Measurements from ENCODE around the gene CBFA2T3.

Gene CBFA2T3

GRCh38 chr16:88856828-88857727 is 119.9 kb downstream of the CBFA2T3 start, which contains the start of the genes GALNS and TRAPPC2L:
Gene GALNS (minus strand): TSS chr16:88856947. CDS start chr16:88856877, 70 bp downstream.
Gene TRAPPC2L (plus strand): TSS chr16:88857127. CDS start chr16:88857151, 24 bp downstream.
- Histone ChIP-seq H3K4me3 (ENCODE audit: low read length) (peak within 1 kb of the TSS; percentile 99), H3K79me2 (ENCODE audit: low read length) (peaks cover 18% of the 10 kb centered on the region), H3K36me3 (replicated peaks; ENCODE audit: low read depth, low read length) (peaks cover 11% of the 10 kb centered on the region), H3K4me2 (ENCODE audit: low read length) (peak within 1 kb of the TSS; percentile 98), H3K9ac (ENCODE audit: low read length) (peak within 1 kb of the TSS; percentile 79), H3K4me1 (ENCODE audit: low read length) (peaks cover 23% of the 10 kb centered on the region), H3K9me3 (ENCODE audit: insufficient read depth, low read length) (no peaks in the 10 kb centered on the region), H3K27me3 (ENCODE audit: low read depth, low read length) (no peaks in the 10 kb centered on the region), H4K20me1 (ENCODE audit: insufficient read depth, low read length) (peaks cover 9% of the 10 kb centered on the region; the same call in 1 of the 2 replicates), H3K27ac (ENCODE audit: low read length) (peak within 1 kb of the TSS; percentile 24; the same call in 1 of the 2 replicates), H2AFZ (ENCODE audit: low read depth, low read length) (no peak within 1 kb of the TSS; the same call in 1 of the 2 replicates)
- no peak for TF ChIP-seq EZH2phosphoT487 (IDR thresholded peaks at IDR 0.05; ENCODE audit: low read depth)

- peaks cover 18% of the 10 kb centered on the region for H3K79me2 ChIP-seq (ENCODE audit: low read length)
- TF ChIP-seq CTCF (IDR thresholded peaks at IDR 0.05; ENCODE audit: low read depth, low read length) (no peak), EZH2phosphoT487 (IDR thresholded peaks at IDR 0.05; ENCODE audit: low read depth) (no peak)
- H3K4me1 ChIP-seq (ENCODE audit: low read length): peaks cover 23% of the 10 kb centered on the region
- peak overlapping the region; percentile 99 for H3K4me3 ChIP-seq (ENCODE audit: low read length)
- H3K27ac ChIP-seq (ENCODE audit: low read length): peak overlapping the region; percentile 24; the same call in 1 of the 2 replicates
- H3K27me3 ChIP-seq (ENCODE audit: low read depth, low read length): no peaks in the 10 kb centered on the region
- H3K9ac ChIP-seq (ENCODE audit: low read length): peak overlapping the region; percentile 70; the same call in 1 of the 2 replicates
- no peak overlapping the region for H2AFZ ChIP-seq (ENCODE audit: low read depth, low read length)
- peaks cover 11% of the 10 kb centered on the region for H3K36me3 ChIP-seq (replicated peaks; ENCODE audit: low read depth, low read length)
- H3K4me2 ChIP-seq (ENCODE audit: low read length): peak overlapping the region; percentile 86
- no peaks in the 10 kb centered on the region for H3K9me3 ChIP-seq (ENCODE audit: insufficient read depth, low read length)
- peaks cover 9% of the 10 kb centered on the region; the same call in 1 of the 2 replicates for H4K20me1 ChIP-seq (ENCODE audit: insufficient read depth, low read length)
Observed at GRCh38 chr16:88856122-88856827, 120.7 kb downstream of the CBFA2T3 start.

- Histone ChIP-seq H3K36me3 (replicated peaks; ENCODE audit: low read depth, low read length) (peaks cover 14% of the 10 kb centered on the region), H3K27me3 (ENCODE audit: low read depth, low read length) (no peaks in the 10 kb centered on the region), H4K20me1 (ENCODE audit: insufficient read depth, low read length) (peaks cover 9% of the 10 kb centered on the region; the same call in 1 of the 2 replicates), H3K4me1 (ENCODE audit: low read length) (peaks cover 23% of the 10 kb centered on the region), H3K27ac (ENCODE audit: low read length) (no peak overlapping the region), H3K9me3 (ENCODE audit: insufficient read depth, low read length) (no peaks in the 10 kb centered on the region), H3K4me3 (ENCODE audit: low read length) (peak overlapping the region; percentile 73), H3K79me2 (ENCODE audit: low read length) (peaks cover 18% of the 10 kb centered on the region), H3K9ac (ENCODE audit: low read length) (peak overlapping the region; percentile 38; the same call in 1 of the 2 replicates), H2AFZ (ENCODE audit: low read depth, low read length) (no peak overlapping the region), H3K4me2 (ENCODE audit: low read length) (peak overlapping the region; percentile 86)
- no peak for TF ChIP-seq CTCF (IDR thresholded peaks at IDR 0.05; ENCODE audit: low read depth, low read length)
- no peak for TF ChIP-seq EZH2phosphoT487 (IDR thresholded peaks at IDR 0.05; ENCODE audit: low read depth)
Observed at GRCh38 chr16:88855736-88856121, 121.3 kb downstream of the CBFA2T3 start.

GRCh38 chr16:88855176-88855575 is 121.8 kb downstream of the CBFA2T3 start:
- peaks cover 18% of the 10 kb centered on the region for H3K79me2 ChIP-seq (ENCODE audit: low read length)
- no peak overlapping the region for H2AFZ ChIP-seq (ENCODE audit: low read depth, low read length)
- H3K9me3 ChIP-seq (ENCODE audit: insufficient read depth, low read length): no peaks in the 10 kb centered on the region
- no peak for TF ChIP-seq CTCF (IDR thresholded peaks at IDR 0.05; ENCODE audit: low read depth, low read length)
- no peak for TF ChIP-seq EZH2phosphoT487 (IDR thresholded peaks at IDR 0.05; ENCODE audit: low read depth)
- peaks cover 9% of the 10 kb centered on the region; the same call in 1 of the 2 replicates for H4K20me1 ChIP-seq (ENCODE audit: insufficient read depth, low read length)
- no peak overlapping the region for H3K27ac ChIP-seq (ENCODE audit: low read length)
- H3K36me3 ChIP-seq (replicated peaks; ENCODE audit: low read depth, low read length): peaks cover 10% of the 10 kb centered on the region
- H3K4me2 ChIP-seq (ENCODE audit: low read length): 0 out of 2 replicates have a peak overlapping the region, but pooled peaks have one; percentile 7
- no peak overlapping the region for H3K4me3 ChIP-seq (ENCODE audit: low read length)
- no peaks in the 10 kb centered on the region for H3K27me3 ChIP-seq (ENCODE audit: low read depth, low read length)
- no peak overlapping the region for H3K9ac ChIP-seq (ENCODE audit: low read length)
- peaks cover 23% of the 10 kb centered on the region for H3K4me1 ChIP-seq (ENCODE audit: low read length)
